Measurements from ENCODE around the gene TNNC1. TPM values are rescaled to one million over a fixed set of nuclear protein-coding genes. Genes with fewer than 3 reads are reported as not detected.

TNNC1 gene
- polyA plus RNA-seq, 10 donors = 325 to 1,057 (median 613) TPM

GRCh38 chr3:52401551-52401950 lies 52.3 kb downstream of the TNNC1 start:
- DNase-seq = no peak

Other genes with a start within 250 kb of the TNNC1 start
- under 1 TPM in 8 of 10 donors, not detected in 2; 0.05 to 0.33 (median 0.18) TPM for gene TLR9, start 228.4 kb downstream of the TNNC1 start, polyA plus RNA-seq (ENCODE audit: insufficient read length in 10 of 10)
- 10 to 100 TPM; 18.8 to 37.4 (median 23.4) TPM for gene TWF2, start 214.9 kb downstream of the TNNC1 start, polyA plus RNA-seq (ENCODE audit: insufficient read length in 10 of 10)
- 10 to 100 TPM; 13.2 to 20.7 (median 15.3) TPM for gene PPM1M, start 208.3 kb downstream of the TNNC1 start, polyA plus RNA-seq (ENCODE audit: insufficient read length in 10 of 10)
- 100 to 1,000 TPM in 1 of 10 donors, 10 to 100 TPM in 9; 77.7 to 106 (median 84.0) TPM for gene WDR82, start 175.4 kb downstream of the TNNC1 start, polyA plus RNA-seq (ENCODE audit: insufficient read length in 10 of 10)
- 1 to 10 TPM; 2.5 to 8.1 (median 3.5) TPM for gene GLYCTK, start 166.2 kb downstream of the TNNC1 start, polyA plus RNA-seq (ENCODE audit: insufficient read length in 10 of 10)
- 1 to 10 TPM; 2.4 to 8.4 (median 4.5) TPM for gene DNAH1, start 137.7 kb downstream of the TNNC1 start, polyA plus RNA-seq (ENCODE audit: insufficient read length in 10 of 10)
- 10 to 100 TPM; 39.1 to 58.9 (median 50.4) TPM for gene BAP1, start 44.0 kb downstream of the TNNC1 start, polyA plus RNA-seq (ENCODE audit: insufficient read length in 10 of 10)
- gene PHF7, start 43.4 kb downstream of the TNNC1 start, polyA plus RNA-seq (ENCODE audit: insufficient read length in 10 of 10) = 10 to 100 TPM in 2 of 10 donors, 1 to 10 TPM in 8; 6.5 to 13.1 (median 8.7) TPM
- gene SEMA3G, start 8.9 kb downstream of the TNNC1 start, polyA plus RNA-seq (ENCODE audit: insufficient read length in 10 of 10) = 10 to 100 TPM; 10.2 to 15.6 (median 13.3) TPM
- 10 to 100 TPM; 54.2 to 96.6 (median 64.4) TPM for gene NISCH, start 1.6 kb upstream of the TNNC1 start, polyA plus RNA-seq (ENCODE audit: insufficient read length in 10 of 10)
- 10 to 100 TPM; 29.3 to 65.0 (median 46.0) TPM for gene STAB1, start 41.3 kb upstream of the TNNC1 start, polyA plus RNA-seq (ENCODE audit: insufficient read length in 10 of 10)
- gene NT5DC2, start 79.8 kb upstream of the TNNC1 start, polyA plus RNA-seq (ENCODE audit: insufficient read length in 10 of 10) = 100 to 1,000 TPM in 2 of 10 donors, 10 to 100 TPM in 8; 68.1 to 146 (median 93.2) TPM
- 10 to 100 TPM in 6 of 10 donors, 1 to 10 TPM in 4; 7.1 to 18.7 (median 12.6) TPM for gene UQCC5, start 82.6 kb upstream of the TNNC1 start, polyA plus RNA-seq (ENCODE audit: insufficient read length in 10 of 10)
- gene PBRM1, start 231.9 kb upstream of the TNNC1 start, polyA plus RNA-seq (ENCODE audit: insufficient read length in 10 of 10) = 10 to 100 TPM; 38.1 to 62.2 (median 46.3) TPM
- gene GNL3, start 232.0 kb upstream of the TNNC1 start, polyA plus RNA-seq (ENCODE audit: insufficient read length in 10 of 10) = 100 to 1,000 TPM in 1 of 10 donors, 10 to 100 TPM in 9; 79.4 to 101 (median 86.5) TPM